GM21576 (cell line): Measurements from ENCODE around the gene SFMBT2.
"Not testable (repeated sequence)": the region's sequence is repeated elsewhere in the genome, so short reads cannot be mapped to it uniquely, and the experiment has no call there.

Source experiments
- ATAC-seq: cut with Tn5 transposase; IDR thresholded peaks from one replicate; pipeline ENCODE4 v1.9.1; 2021; ENCODE audit warnings: mild to moderate bottlenecking, moderate library complexity; ENCODE audit not compliant: unreplicated experiment

Gene SFMBT2

GRCh38 chr10:7302392-7302906, 108.4 kb downstream of the SFMBT2 start:
- no peak for ATAC-seq

- ATAC-seq: no peak
Measured at GRCh38 chr10:7301006-7301778, 109.6 kb downstream of the SFMBT2 start.

- ATAC-seq: no peak
Measured at GRCh38 chr10:7300384-7300971, 110.4 kb downstream of the SFMBT2 start.

- not testable (repeated sequence) for ATAC-seq
Measured at GRCh38 chr10:7299601-7300325, 111.1 kb downstream of the SFMBT2 start.

- no peak for ATAC-seq
Measured at GRCh38 chr10:7298495-7298894, 112.3 kb downstream of the SFMBT2 start.

- no peak for ATAC-seq
Measured at GRCh38 chr10:7297094-7297493, 113.7 kb downstream of the SFMBT2 start.

GRCh38 chr10:7296648-7297047, 114.2 kb downstream of the SFMBT2 start:
- no peak for ATAC-seq

GRCh38 chr10:7296076-7296475, 114.8 kb downstream of the SFMBT2 start:
- no peak for ATAC-seq

- no peak for ATAC-seq
Measured at GRCh38 chr10:7293378-7293920, 117.4 kb downstream of the SFMBT2 start.

GRCh38 chr10:7291487-7292270, 119.2 kb downstream of the SFMBT2 start:
- no peak for ATAC-seq

GRCh38 chr10:7288060-7288690, 122.7 kb downstream of the SFMBT2 start:
- ATAC-seq: no peak

- ATAC-seq: no peak
Measured at GRCh38 chr10:7287377-7287776, 123.5 kb downstream of the SFMBT2 start.

GRCh38 chr10:7285522-7286322, 125.1 kb downstream of the SFMBT2 start:
- no peak for ATAC-seq

- no peak for ATAC-seq
Measured at GRCh38 chr10:7283246-7283645, 127.6 kb downstream of the SFMBT2 start.

- no peak for ATAC-seq
Measured at GRCh38 chr10:7282457-7282856, 128.4 kb downstream of the SFMBT2 start.

GRCh38 chr10:7281429-7281828, 129.4 kb downstream of the SFMBT2 start:
- no peak for ATAC-seq

GRCh38 chr10:7279303-7279702, 131.5 kb downstream of the SFMBT2 start:
- ATAC-seq: no peak

GRCh38 chr10:7277867-7278266, 133.0 kb downstream of the SFMBT2 start:
- no peak for ATAC-seq

- no peak for ATAC-seq
Measured at GRCh38 chr10:7277432-7277831, 133.4 kb downstream of the SFMBT2 start.
